ENCODE results near the gene POLR3GL. TPM values are rescaled to one million over a fixed set of nuclear protein-coding genes. Genes with fewer than 3 reads are reported as not detected.
"Not testable (repeated sequence)": the region's sequence is repeated elsewhere in the genome, so short reads cannot be mapped to it uniquely, and the experiment has no call there.

The POLR3GL gene
- total RNA-seq, 1 donor = 11.2 TPM

DNA sequence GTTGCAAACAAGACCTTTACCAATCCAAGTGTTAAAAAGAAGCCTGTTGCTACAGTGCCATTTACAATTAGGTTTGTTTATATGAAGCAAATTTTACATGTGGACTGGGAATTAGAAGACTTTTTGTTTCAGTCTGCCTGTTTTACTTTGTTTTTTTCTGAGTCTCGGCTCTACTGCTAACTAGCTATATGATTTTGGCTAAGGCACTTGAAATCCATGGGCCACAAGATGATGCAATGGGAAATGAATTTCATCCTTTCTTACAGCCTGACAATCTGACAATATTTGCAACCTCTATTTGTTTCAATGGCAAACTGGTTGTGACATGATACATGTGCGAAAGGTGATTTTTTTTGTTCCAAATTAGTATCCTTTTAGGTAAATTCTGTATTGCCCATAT lies 42.2 kb upstream of the POLR3GL start:
- DNase-seq (ENCODE audit: low read depth) = no peak
- no peak overlapping the region for H3K4me3 ChIP-seq (ENCODE audit: low read depth, low read length)
- TF ChIP-seq, protein P1, sequence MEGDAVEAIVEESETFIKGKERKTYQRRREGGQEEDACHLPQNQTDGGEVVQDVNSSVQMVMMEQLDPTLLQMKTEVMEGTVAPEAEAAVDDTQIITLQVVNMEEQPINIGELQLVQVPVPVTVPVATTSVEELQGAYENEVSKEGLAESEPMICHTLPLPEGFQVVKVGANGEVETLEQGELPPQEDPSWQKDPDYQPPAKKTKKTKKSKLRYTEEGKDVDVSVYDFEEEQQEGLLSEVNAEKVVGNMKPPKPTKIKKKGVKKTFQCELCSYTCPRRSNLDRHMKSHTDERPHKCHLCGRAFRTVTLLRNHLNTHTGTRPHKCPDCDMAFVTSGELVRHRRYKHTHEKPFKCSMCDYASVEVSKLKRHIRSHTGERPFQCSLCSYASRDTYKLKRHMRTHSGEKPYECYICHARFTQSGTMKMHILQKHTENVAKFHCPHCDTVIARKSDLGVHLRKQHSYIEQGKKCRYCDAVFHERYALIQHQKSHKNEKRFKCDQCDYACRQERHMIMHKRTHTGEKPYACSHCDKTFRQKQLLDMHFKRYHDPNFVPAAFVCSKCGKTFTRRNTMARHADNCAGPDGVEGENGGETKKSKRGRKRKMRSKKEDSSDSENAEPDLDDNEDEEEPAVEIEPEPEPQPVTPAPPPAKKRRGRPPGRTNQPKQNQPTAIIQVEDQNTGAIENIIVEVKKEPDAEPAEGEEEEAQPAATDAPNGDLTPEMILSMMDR (IDR thresholded peaks at IDR 0.05; ENCODE audit: insufficient read depth, low read depth, low read length) = no peak

DNA sequence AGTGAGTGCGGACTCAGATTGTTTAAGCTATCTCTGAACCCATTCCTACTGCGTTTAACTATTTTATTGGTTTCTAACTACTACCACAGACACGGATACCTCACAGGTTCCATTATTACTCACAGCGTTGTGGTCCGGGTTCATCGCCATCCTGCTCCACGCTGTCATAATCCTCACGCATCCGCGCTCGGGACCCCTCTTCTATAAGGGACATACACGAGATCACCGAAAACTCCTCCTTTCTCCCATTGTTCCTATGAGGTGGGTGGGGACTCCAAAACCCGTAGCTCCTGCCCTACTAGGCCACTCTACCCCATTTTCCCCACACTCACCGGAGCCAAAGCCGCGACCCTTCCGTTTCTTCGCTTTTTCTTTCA lies 37.8 kb upstream of the POLR3GL start:
- no peak for DNase-seq (ENCODE audit: low read depth)
- TF ChIP-seq, protein P1 (IDR thresholded peaks at IDR 0.05; ENCODE audit: insufficient read depth, low read depth, low read length) = no peak
- H3K4me3 ChIP-seq (ENCODE audit: low read depth, low read length) = peak overlapping the region; percentile 88

DNA sequence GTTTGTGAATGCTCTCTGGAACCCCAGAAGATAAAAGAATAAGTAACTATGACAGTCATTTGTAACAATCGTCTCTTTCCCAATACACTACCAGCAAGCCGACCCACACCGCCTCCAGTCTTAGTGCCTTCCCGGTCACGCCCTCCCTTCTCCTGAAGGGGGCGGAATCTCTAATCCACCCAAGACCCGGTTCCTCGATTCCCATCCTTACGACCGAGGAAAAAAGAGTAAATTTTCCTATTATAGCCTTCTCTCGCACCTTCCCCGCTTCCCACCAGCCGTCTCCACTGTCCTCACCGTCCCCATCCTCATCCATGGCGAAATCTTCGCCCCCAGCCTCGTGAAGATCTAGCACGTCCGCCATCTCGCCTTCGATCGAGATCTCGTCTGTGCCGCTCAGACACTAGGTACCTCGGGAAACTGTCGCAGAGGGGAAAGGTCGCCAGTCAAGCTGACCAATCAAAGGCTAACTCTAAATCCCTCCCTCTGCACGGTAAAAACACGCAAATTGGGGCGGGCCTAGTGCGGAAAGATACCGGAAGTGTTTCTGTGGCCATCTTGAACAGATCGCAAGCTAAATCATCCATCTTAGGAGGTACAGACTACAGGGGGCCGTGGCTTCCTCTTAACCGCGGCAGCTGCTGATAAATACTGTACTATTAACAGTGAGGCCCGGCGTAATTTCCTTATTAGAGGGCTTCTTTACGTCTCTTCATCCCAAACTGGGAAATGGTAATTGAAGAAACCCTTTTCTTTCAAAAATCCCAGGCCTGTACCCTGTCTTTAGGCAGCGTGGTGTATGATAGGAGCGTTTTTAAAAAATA lies 37.2 kb upstream of the POLR3GL start, which contains the start of gene RBM8A:
RBM8A (minus strand) TSS at position 422 of the 824 bp plus-strand sequence; CDS start at position 364, 58 bp downstream.
- TF ChIP-seq, protein P1 (IDR thresholded peaks at IDR 0.05; ENCODE audit: insufficient read depth, low read depth, low read length) = peak; percentile 72
- peak; percentile 99 for DNase-seq (ENCODE audit: low read depth)

DNA sequence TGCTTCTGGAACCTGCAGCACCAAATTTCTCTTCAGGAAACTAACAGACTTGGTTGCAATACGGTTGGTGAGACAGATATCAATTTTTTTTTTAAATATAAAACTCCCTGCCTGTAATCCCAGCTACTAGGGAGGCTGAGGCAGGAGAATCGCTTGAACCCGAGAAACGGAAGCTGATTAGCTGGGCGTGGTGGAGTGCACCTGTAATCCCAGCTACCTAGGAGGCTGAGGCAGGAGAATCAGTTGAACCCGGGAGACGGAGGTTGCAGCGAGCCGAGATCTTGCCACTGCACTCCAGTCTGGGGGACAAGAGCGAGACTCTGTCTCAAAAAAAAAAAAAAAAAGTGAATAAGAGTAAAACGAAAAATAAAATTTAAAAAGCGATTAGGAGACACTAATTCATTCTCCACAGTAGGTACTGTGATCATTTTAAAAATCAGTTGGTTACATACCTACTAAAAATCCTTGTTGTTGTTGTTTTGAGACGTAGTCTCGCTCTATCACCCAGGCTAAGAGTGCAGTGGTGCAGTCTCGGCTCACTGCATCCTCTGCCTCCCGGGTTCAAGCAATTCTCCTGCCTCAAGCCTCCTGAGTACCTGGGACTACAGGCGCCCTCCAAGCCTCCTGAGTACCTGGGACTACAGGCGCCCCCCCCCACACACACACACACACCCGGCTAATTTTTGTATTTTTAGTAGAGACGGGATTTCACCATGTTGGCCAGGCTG lies 36.4 kb upstream of the POLR3GL start:
- TF ChIP-seq, protein P1 (IDR thresholded peaks at IDR 0.05; ENCODE audit: insufficient read depth, low read depth, low read length) = no peak
- DNase-seq (ENCODE audit: low read depth) = no peak
- H3K4me3 ChIP-seq (ENCODE audit: low read depth, low read length) = peak overlapping the region; percentile 88

More for the DNA sequence above, 37.2 kb upstream of the POLR3GL start, which contains the start of gene RBM8A:
- H3K4me3 ChIP-seq (ENCODE audit: low read depth, low read length) = peak within 1 kb of the TSS; percentile 88

DNA sequence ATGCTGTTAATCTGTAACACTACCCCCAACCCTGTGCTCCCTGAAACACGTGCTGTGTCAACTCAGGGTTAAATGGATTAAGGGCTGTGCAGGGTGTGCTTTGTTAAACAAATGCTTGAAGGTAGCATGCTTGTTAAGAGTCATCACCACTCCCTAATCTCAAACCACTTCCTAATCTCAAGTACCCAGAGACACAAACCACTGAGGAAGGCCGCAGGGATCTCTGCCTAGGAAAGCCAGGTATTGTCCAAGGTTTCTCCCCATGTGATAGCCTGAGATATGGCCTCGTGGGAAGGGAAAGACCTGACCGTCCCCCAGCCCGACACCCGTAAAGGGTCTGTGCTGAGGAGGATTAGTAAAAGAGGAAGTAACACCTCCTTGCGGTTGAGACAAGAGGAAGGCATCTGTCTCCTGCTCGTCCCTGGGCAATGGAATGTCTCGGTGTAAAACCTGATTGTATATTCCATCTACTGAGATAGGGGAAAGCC lies 31.9 kb upstream of the POLR3GL start:
- not testable (repeated sequence) for H3K4me3 ChIP-seq (ENCODE audit: low read depth, low read length); DNase-seq (ENCODE audit: low read depth)

DNA sequence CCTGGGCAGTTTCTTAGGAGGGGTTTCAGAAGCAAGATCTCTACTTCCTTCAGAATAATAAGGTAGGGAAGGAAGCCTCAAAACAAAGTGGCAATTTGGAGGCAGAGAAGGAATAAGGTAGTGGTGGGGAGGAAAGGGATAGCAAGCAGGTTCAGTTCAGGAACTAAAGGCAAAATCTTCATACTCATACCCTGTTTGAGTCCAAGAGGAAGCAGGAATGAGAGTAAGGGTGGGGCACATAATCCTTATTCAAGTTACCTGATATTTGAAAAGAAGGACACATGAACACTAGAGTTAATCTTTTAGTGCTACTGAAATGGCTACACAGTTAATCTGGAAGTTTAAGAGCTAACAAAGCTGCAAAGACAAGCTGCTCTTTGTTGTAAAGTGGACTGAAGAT lies 28.8 kb upstream of the POLR3GL start:
- TF ChIP-seq, protein P1 (IDR thresholded peaks at IDR 0.05; ENCODE audit: insufficient read depth, low read depth, low read length) = no peak
- no peak overlapping the region for H3K4me3 ChIP-seq (ENCODE audit: low read depth, low read length)
- no peak for DNase-seq (ENCODE audit: low read depth)

DNA sequence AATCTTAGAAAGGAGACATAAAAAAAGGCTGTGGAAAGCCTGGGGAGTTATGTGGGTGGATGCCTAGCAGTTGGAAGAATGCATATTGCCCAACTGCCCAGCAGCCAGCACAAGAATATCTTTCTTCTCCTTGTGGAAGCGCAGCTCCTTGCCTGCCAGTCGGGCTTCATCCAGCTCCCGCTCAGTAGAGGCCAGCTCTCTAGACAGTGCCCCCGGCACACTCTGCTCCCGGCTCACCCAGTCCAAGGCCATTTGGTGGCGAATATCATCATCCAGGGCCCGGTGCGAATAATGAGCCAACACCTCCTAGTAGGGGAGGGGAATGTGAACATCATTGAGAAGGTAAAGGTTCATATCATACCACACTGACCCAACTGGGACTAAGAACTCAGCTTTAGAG lies 28.2 kb upstream of the POLR3GL start:
- no peak overlapping the region for H3K4me3 ChIP-seq (ENCODE audit: low read depth, low read length)
- no peak for DNase-seq (ENCODE audit: low read depth)
- TF ChIP-seq, protein P1 (IDR thresholded peaks at IDR 0.05; ENCODE audit: insufficient read depth, low read depth, low read length) = no peak

All from fibroblast of villous mesenchyme (primary cell).